Sciatic nerve (tissue), 2 donors: ENCODE data around the gene FABP2. TPM values are rescaled to one million over a fixed set of nuclear protein-coding genes. Genes with fewer than 3 reads are reported as not detected.
"Not testable (repeated sequence)": the region's sequence is repeated elsewhere in the genome, so short reads cannot be mapped to it uniquely, and the experiment has no call there.

Source experiments
- ATAC-seq: fragments of 200-7000 bp; cut with Tn5 transposase; one replicate; pipeline ENCODE4 v1.9.1; 2020; ENCODE audit warnings: mild to moderate bottlenecking, moderate library complexity
- DNase-seq: peaks from one replicate; pipeline ENCODE4 v3.0.0-alpha.2; 2020; ENCODE audit warnings: low spot score
- intact Hi-C: fragments of 100-400 bp; cut with DNase I; formaldehyde crosslinking; loops from one replicate; pipeline ENCODE4 v1.14.2; 2022
- total RNA-seq: library from RNA; stranded (reverse); fragmentation: NEBNext Ultra II Directional; extraction: Animal tissue kit (Norgen Biotek cat#: 25700); gene quantifications from one replicate; pipeline ENCODE4 v1.2.1, GENCODE V29; 2021
- donor health status: DM: no; HTN: no; CAD: no.
- donor health status: DM: no; HTN: no; CAD: no.

FABP2 gene
- not detected for total RNA-seq

DNA sequence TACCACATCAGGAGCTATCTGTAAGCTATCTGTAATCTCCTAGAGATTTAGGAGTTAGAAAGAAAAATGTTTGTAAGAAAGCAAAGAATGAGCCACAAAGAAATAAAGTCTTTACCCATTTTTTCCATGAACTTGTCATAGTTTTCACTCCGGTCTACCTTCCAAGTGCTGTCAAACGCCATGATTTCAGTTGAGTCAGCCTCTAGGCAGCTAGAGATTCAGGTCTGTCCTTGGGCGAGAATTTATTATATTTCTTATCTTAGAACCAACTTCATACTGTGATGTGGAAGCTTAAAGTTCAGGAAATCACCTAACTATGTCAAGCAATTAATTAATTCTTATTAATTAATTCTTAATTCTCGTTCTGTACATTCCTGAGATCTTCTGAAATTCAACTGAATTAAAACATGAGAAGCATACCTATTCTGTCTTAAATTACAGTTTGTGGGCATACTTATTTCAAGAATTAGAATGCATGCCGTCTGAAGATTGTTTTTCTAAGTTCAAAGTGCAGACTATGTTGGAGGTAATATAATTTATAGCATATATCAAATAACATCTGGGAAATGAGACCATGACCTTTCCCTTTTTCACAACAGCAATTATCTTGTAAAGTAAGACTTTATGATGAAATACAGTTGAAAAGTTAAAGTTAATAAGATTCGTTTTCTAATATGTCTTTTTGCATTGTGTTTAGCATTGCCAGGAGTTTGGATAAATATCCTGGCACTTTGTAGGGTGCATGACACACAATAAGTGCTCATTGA, at the start of gene FABP2:
Gene FABP2, minus strand, starts transcription at position 218 of the 767 bp plus-strand sequence. Its CDS starts 36 bp downstream, at position 182.
- DNase-seq: no peak

DNA sequence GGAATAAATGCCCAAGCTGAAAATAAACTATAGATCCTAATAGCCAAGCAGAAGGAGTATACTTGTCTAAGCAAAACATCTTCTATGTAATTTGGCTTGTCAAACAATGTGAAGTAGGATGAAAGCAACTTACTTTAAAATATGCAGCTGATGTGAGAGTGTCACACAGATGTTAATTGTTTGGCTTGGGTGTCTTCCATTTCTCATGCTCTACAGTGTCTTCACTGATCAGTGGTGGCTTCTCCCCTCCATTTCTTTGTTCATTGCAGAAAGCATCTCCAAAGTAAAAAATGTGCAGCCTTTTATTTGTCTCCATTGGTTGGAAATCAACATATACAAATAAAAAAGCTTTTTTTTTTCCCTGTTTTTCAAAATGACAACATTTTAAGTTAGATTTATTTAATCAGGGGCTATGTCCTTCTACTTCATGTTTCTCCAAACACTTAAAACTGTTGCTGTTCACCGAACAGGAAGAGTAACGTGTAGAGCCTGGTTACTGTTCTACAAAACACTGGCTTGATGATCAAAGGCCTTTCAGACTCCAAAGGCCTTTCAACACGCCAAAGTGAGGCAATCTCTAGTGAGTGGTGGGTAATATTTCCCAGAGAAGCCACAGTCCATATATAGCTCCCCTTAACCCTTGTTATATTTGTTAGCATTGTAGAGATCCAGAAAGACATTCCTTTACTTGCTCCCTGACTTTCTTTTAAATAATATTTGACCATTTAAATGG, 49.2 kb upstream of the FABP2 start:
- ATAC-seq, DNase-seq, intact Hi-C loops: not testable (repeated sequence)

More for the DNA sequence above, at the start of gene FABP2:
- ATAC-seq: no peak
- intact Hi-C loops: no loop called here

DNA sequence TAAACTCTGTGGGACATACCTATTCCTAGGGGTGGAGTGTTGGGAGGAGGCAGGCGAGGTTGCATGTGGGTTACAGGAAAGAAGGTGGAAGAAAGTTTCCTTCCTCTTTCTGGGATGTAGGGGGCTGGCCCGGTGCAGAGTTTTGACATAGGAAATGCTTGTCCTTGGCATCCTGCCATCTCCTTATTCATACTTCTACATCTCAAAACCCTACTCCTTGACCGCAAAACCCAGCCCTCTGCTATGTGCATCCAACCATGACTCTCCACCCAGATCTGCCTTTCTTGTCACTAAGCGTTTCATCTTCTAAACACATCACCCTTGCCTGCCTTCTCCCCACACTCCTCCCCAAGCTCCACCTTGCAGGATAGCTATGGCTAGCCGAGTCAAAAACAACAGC, 48.5 kb upstream of the FABP2 start:
- ATAC-seq, intact Hi-C loops, DNase-seq: not testable (repeated sequence)

DNA sequence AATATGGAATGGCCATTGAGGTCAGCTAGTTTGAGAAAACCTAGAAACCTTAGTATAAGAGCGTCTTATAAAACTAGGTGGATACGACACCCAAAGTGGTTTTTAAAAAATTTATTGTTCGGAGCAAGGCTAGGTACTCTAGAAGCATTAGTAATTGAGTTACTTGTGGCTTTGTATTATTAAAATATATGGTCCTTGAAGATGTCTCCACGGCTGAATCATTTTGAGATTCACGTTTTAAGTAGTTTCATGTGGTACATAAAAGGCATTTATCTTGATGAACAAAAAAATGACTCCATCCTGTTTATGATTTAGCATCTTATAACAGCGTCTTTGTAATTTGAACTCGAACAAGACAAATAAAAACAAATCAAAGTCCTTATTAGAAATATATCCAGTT, 44.9 kb upstream of the FABP2 start:
- ATAC-seq, DNase-seq, intact Hi-C loops: not testable (repeated sequence)

DNA sequence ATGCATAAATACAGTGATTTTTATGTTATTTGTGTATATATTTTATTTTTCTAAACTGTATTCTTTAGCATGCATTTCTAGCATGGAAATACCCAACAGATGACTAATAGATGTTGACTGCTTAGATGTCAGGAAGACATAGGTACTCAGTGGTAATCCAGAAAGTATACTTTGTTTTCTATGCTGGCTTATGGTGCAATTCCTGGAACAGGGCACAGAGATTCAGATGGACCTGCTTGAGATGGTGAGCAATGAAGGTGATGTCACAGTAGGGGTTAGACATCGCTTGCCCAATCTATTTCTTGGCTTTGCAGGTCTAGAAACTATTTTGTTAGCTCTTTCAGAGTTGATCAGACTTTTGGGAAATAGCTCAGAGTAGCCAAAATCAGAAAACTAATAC, 42.3 kb upstream of the FABP2 start:
- intact Hi-C loops, ATAC-seq, DNase-seq: not testable (repeated sequence)

DNA sequence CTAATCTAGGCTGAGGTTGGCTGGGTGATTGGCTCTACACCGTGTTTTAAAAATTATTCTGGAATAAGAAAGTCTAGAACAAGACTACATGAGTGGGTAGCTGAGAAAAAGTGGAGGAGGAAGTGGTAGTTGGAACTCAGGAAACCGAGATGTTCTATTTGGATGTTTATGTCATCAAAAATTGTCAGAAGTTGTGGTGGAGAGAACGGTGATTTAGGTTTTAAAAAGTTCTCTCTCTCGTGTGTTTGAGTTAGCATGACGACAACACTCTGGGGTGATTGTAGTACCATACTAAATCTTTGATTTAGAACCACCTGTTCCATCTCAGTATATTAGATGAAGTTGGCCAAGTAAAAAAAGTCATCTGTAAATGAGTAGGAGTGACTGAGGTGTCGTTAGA, 41.4 kb upstream of the FABP2 start:
- ATAC-seq, DNase-seq, intact Hi-C loops: not testable (repeated sequence)

DNA sequence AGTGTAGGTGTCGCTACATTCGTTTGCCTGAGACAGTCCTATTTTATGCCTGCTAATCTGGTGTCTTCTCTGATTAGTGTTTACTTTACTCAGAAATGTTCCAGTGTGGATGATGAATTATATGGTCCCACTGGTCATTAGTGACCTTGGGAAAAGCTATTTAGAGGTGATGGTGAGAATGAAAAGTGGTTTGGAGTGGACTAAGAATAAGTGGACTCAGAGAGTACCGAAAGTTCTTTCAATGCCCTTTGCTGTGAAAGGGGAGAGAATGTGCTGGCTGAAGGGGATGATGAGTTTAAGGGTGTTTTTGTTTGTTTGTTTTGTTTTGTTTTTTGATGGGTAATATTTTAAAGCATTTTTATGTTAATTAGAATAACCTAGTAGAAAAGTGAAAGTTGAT, 40.5 kb upstream of the FABP2 start:
- ATAC-seq, DNase-seq, intact Hi-C loops: not testable (repeated sequence)

DNA sequence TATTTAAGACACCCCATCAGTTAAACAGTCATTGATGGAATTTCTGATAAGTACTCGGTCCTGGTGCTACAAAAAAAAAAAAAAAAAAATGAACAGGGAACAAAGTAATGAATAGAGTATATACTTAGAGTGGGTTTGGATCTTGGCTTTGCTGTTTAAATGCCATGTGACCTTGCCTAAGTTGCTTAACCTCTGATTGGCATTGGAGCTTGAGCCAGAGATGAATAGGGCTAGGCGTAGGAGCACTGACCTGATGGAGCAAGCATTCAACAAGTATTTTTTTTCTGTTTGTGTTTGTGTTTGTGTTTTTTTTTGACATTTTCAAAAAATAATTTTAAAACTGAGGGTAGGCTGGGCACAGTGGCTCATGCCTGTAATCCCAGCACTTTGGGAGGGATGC, 37.9 kb upstream of the FABP2 start:
- DNase-seq, ATAC-seq, intact Hi-C loops: not testable (repeated sequence)

DNA sequence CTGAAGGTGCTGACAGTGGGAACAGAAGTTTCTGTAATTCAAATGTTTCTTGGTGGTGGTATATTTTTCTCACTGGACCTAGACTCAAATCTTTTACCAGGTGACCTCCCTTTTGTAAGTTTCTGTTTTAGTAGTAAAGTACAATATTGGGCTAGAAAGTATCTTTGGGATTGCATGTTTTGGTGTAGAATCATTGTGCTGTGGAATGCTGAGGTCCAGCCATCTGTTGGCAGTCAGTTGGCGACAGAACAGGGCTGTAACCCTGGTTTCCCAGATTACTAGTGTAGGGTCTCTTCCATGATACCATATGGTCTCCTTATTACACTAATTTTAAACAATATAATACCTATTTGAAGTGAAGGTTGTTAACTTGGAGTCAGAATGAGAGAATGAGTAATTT, 34.9 kb upstream of the FABP2 start:
- intact Hi-C loops, DNase-seq, ATAC-seq: not testable (repeated sequence)

DNA sequence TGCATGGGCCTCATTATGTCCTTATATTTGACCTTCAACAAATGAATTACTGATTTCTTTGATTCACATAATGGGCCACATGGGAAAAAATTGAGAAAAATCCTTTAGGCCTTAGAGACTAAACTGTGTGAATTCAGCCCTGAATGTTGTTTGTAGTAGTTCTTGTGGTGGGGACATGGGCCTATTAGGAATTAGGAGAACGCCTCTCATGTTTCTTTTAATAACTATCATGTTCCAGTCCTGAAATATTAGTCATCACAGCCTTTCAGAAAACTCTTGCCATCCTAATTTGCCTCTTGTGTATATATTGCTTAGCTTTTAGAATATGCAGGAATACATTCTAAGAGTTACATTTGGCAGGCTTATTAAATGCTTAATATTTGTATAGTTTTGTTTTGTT, 34.1 kb upstream of the FABP2 start:
- ATAC-seq, DNase-seq, intact Hi-C loops: not testable (repeated sequence)

DNA sequence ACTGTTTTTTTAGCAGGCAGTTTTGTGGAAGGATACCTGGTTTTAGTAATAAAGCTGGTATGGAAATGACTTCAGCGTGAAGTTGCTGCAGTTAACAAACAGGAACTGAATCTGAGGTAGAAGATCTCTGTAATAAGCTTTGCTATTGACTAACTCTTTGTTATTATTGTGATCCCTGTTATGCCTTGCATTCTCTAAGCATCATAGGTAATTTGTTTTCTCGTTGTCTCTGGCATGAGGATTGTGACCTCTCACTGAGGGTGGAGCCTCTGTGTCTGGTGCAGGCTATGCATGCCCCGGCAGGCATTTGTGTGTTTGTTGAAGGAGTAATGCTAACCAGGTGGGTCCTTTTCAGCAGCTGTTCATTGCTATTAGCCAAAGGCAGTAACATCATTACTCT, 31.4 kb upstream of the FABP2 start:
- intact Hi-C loops, DNase-seq: not testable (repeated sequence)

DNA sequence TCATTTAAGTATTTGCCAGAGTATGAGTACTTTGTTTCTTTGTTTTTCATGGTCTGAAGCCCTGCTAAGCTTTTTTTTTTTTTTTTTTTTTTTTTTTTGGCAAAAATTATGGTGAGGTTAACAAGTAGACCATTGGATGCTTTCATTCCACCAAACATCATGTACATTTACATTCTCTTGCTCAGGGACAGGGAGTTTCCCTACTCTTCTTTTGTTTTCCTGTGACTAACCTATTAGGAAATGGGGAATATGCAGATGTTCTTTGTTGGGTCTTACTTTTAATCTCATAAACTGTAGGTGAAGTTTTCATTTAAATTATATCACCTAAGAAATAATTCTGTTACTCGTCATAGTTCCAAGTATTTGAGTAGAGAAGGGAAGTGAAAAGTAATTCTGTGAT, 26.2 kb upstream of the FABP2 start:
- ATAC-seq, intact Hi-C loops, DNase-seq: not testable (repeated sequence)

More for the DNA sequence above, 31.4 kb upstream of the FABP2 start:
- ATAC-seq: not testable (repeated sequence)

DNA sequence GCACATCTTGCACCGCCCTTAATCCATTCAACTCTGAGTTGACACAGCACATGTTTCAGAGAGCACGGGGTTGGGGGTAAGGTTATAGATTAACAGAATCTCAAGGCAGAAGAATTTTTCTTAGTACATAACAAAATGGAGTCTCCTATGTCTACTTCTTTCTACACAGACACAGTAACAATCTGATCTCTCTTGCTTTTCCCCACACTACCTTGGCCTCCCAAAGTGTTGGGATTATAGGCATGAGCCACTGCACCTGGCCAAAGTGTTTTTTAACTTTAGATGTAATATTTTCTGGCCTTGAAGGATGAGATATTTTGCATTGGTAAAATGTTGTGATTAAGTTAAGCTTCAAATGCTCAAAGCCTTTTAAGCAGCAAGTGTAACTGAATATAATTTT, 21.4 kb upstream of the FABP2 start:
- ATAC-seq, intact Hi-C loops, DNase-seq: not testable (repeated sequence)

DNA sequence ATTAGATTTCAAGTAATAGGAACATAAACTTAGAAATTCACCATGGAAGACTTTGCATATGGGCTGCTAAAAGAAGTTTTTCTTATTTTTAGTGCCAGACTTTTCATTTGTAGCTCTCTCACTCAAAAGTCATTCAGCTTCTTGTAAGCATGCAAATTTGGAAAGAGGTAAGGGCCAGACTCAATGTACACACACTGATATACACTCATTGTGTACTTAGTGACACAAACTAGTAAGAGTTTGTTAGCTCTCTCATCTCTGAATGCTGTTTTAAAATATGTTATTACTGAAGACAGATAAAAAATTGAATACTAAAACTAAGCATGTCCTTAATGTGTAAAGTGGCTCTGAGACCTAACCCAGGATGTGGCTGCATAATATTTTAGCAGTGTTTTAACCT, 18.0 kb upstream of the FABP2 start:
- DNase-seq, ATAC-seq, intact Hi-C loops: not testable (repeated sequence)

DNA sequence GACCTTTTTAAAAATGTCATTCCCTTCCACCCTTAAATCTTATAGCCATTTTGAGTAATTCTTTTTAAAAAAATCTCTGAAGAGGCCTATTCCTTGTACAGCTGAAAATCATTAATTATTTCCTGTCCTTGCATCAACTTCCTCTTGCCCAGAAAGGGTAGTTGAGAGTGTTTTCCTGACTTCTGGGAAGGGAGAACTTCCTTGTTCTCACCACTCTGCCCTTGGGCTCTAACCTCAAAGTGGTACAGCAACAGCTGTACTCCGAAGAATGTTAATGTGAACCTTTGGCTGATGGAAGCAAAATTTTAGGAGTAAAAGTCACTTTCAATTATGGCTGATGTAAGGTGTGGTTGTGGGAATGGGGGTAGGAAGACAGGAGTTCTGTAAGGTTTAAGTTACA, 15.1 kb upstream of the FABP2 start:
- DNase-seq (no peak), ATAC-seq (peak; percentile 63)
- intact Hi-C loops: no loop called here

DNA sequence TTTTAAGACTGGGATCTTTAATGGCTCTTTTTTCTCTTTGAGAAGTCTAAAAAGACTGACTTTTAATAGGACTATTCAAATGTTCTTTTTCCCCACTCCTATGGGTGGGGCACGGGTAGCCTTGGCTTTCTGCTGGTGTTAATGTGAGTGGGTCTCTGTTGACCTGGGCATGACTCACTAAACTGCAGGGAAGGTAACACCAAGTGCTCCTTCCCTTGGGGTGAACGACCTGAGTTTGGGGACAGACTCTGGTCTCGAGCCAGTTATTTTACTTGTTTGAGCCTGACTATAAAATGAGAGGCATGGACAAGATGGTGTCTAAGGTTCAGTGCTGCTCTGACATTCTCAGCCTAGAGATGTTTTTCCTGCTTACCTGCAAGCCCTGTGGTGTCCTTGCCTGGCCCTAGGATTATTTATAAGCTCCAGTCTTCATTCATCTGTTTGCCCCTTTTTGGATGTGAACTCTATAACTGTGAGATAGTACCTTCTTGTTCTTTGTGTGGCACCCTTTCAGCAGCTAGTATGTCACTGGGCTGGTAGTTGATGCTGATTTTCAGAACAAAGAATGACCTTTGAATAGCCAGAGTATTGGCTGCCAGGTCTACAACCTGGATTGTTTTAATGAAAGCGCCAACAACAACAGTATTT, 14.5 kb upstream of the FABP2 start:
- intact Hi-C loops, DNase-seq: not testable (repeated sequence)
- peak; percentile 15 for ATAC-seq

DNA sequence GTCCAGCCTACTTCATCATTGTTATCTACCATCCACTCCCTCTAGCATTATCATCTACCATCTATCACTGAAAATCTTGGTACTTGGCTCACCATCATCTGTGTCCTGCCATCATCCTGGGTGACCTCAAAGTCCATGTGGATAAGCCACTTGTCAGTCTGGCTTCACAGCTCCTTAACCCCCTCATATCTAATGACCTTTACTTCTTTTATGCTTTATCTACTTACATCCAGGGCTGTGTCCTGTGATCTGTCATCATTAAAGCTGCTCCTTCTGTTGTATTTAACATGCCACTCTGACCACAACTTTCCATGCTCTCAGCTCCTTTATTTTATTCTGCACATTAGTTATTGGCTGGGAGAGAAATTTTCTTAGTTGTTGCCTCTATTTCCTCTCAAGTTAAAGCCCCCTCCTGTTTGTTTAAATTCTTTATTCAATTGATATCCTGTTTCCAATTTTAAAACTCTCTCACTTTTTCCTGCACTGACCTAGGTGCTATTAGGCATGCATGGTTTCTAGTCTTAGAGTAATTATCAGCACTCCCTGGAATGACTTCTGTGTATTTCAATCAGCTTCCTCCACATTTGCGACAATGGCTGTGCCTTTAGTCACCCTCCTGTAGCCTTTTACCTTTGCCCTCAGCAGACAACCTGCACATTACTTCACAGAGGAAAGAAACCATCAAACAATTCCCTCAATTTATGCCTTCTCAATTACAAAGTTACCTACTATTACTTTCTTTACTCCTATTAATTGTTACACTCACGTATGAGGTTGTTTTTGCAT, 8.1 kb upstream of the FABP2 start:
- ATAC-seq (no peak), DNase-seq (no peak)
- intact Hi-C loops: no loop called here

DNA sequence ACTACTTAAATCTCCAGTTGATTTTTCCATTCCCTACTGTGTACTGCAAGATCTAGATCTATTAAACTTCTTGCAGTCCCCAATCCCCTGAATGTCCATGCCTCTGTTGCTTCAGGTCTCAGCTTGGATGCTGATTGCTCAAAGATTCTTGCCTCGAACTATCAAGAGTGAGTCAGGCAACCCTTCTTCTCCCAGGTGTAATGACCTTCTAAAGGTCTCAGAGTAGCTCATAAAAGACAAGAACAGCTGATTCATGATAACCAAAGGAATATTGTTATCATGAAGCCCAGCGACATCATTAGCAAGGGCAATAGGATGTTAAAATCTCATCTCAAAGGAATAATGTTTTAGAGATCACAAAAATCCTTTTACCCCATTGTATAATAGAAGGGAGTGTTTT, 6.8 kb upstream of the FABP2 start:
- intact Hi-C loops: no loop called here
- DNase-seq: no peak
- no peak for ATAC-seq

DNA sequence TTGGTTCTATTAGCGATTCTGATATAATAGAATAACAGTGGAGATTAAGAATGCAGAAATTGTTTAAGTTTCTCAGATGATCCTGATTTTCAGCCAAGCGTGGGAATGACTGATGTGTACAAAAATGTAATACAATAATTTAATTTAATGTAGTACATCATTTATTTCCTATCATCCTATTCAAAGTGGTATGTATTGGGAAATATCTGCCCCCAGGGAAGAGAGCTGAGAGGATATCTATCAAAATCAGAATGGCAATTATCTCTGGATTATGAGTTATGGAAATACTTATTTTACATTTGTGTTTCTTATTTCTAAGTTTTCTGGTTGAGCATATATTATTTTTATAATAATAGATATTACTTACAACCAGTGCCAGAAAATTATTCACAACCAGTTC, 3.9 kb downstream of the FABP2 start:
- ATAC-seq (no peak), DNase-seq (no peak)
- intact Hi-C loops: loop anchor here (10.0 kb wide), 1 partner anchor 737 kb away; no protein-coding TSS in a partner anchor
